Measurements from ENCODE around the gene C22orf15. TPM values are rescaled to one million over a fixed set of nuclear protein-coding genes. Genes with fewer than 3 reads are reported as not detected.
A peak's percentile ranks its signal among the peaks of the same experiment; 100 is the strongest.

C22orf15 gene
- total and polyA plus RNA-seq, 9 of the 15 experiments (the other 6 are each of a cell fraction or from before 2014, with no cell fraction given): 0.07 TPM; not detected in 8

- peak; percentile 72; the same call in 1 of the 2 replicates for TF ChIP-seq RB1 (IDR thresholded peaks at IDR 0.05; ENCODE audit: low read depth)
- no peak for TF ChIP-seq PCBP2 (IDR thresholded peaks at IDR 0.05; ENCODE audit: low read depth, low read length, poor library complexity, severe bottlenecking)
- TF ChIP-seq TEAD1 (CRISPR knock-in tag; IDR thresholded peaks at IDR 0.05): peak in 1 of 2 experiments; percentile 66; a peak in 1 of 4 replicates
- TF ChIP-seq NONO (IDR thresholded peaks at IDR 0.05; ENCODE audit: low read depth in 2 of 2, low read length in 1 of 2): peak in 1 of 2 experiments; percentile 49; a peak in 1 of 4 replicates
- TF ChIP-seq HES1 (IDR thresholded peaks at IDR 0.05; ENCODE audit: low read depth): no peak
- no peak for TF ChIP-seq NR4A1 (CRISPR knock-in tag; IDR thresholded peaks at IDR 0.05)
- no peak for TF ChIP-seq NR4A1 (tag; IDR thresholded peaks at IDR 0.05)
- 0 out of 2 replicates have a peak, but pooled peaks have one; percentile 21 for TF ChIP-seq KLF13 (tag; IDR thresholded peaks at IDR 0.05; ENCODE audit: borderline replicate concordance, low read depth)
- TF ChIP-seq TCF15 (CRISPR knock-in tag; IDR thresholded peaks at IDR 0.05): no peak
- peak; percentile 12 to 62; a peak in 1 of 4 replicates for TF ChIP-seq TBL1XR1 (IDR thresholded peaks at IDR 0.05; ENCODE audit: low read length in 2 of 2)
- TF ChIP-seq ZNF830 (CRISPR knock-in tag; IDR thresholded peaks at IDR 0.05): no peak
- TF ChIP-seq HCFC1 (IDR thresholded peaks at IDR 0.05; ENCODE audit: low read depth, low read length): peak; percentile 92
- 0 out of 2 replicates have a peak, but pooled peaks have one; percentile 32 for TF ChIP-seq ZBTB7A (IDR thresholded peaks at IDR 0.05; ENCODE audit: borderline replicate concordance, control insufficient read depth, low read depth, low read length)
- no peak for TF ChIP-seq PPARD (CRISPR knock-in tag; IDR thresholded peaks at IDR 0.05)
- TF ChIP-seq GABPB1 (CRISPR knock-in tag; IDR thresholded peaks at IDR 0.05): peak; percentile 74
- no peak for TF ChIP-seq WHSC1 (IDR thresholded peaks at IDR 0.05; ENCODE audit: low read length)
- TF ChIP-seq NEUROD1 (IDR thresholded peaks at IDR 0.05; ENCODE audit: borderline replicate concordance, low read depth, low read length, partially characterized antibody): no peak
- TF ChIP-seq SUPT5H (IDR thresholded peaks at IDR 0.05): peak; percentile 73
- no peak for TF ChIP-seq POLR2AphosphoS2 (IDR thresholded peaks at IDR 0.05; ENCODE audit: low read length)
- no peak for TF ChIP-seq SPI1 (IDR thresholded peaks at IDR 0.05; ENCODE audit: borderline replicate concordance, low read depth, low read length)
- no peak for TF ChIP-seq RBM39 (optimal IDR thresholded peaks at IDR 0.05; ENCODE audit: low read depth, low read length)
- TF ChIP-seq NR3C1 (CRISPR knock-in tag; IDR thresholded peaks at IDR 0.05): no peak
Measured at GRCh38 chr22:23716811-23717801, 45.7 kb upstream of the C22orf15 start (continued).
